ENCODE measurements around the gene POLR2A. TPM values are rescaled to one million over a fixed set of nuclear protein-coding genes. Genes with fewer than 3 reads are reported as not detected.

POLR2A gene
- polyA plus RNA-seq, 2 of the 4 experiments (the other 2 are of a cell fraction), result 22.8 to 65.6 TPM

GRCh38 chr17:7462474-7463371 lies 21.4 kb upstream of the POLR2A start:
- Histone ChIP-seq H3K4me3 (no peak overlapping the region), H3K27ac (no peak overlapping the region), H3K9me3 (no peaks in the 10 kb centered on the region), H3K4me2 (no peak overlapping the region), H3K4me1 (peaks cover 15% of the 10 kb centered on the region)
- 95% methylated on average over 40 of the region's 44 CpGs for WGBS (ENCODE audit: missing lambda C conversion rate)
- FAIRE-seq (no peak), DNase-seq (ENCODE audit: low read depth in 1 of 2, low spot score in 1 of 2) (no peak), ATAC-seq (no peak)
- no peak for TF ChIP-seq EHF (CRISPR knock-in tag; IDR thresholded peaks at IDR 0.05)
- no peak for TF ChIP-seq MAX (IDR thresholded peaks at IDR 0.05)
- TF ChIP-seq RAD21 (conservative IDR thresholded peaks at IDR 0.05 in 1 of 2, IDR thresholded peaks at IDR 0.05 in 1 of 2), result no peak
- ChIA-PET POLR2A (interaction anchor here (0.6 kb wide), 1 partner anchor 18 kb away, joined by 3 read pairs; no protein-coding TSS in a partner anchor), CTCF (interaction anchor here (0.7 to 30.1 kb wide), 12 partner anchors 11 to 150 kb away, joined by 3 to 342 read pairs (median 6); partner anchors contain the start of genes CHRNB1, FGF11, POLR2A and SENP3)

- no peaks in the 10 kb centered on the region for H3K9me3 ChIP-seq
- ATAC-seq, result no peak
- peaks cover 16% of the 10 kb centered on the region for H3K4me1 ChIP-seq
- CTCF ChIA-PET, result interaction anchor here (1.0 to 30.1 kb wide), 7 partner anchors 11 to 121 kb away, joined by 3 to 342 read pairs (median 8); partner anchors contain the start of genes CHRNB1, FGF11, POLR2A and TMEM102
- no peak for TF ChIP-seq HOXA7 (CRISPR knock-in tag; IDR thresholded peaks at IDR 0.05)
- TF ChIP-seq, protein P1, sequence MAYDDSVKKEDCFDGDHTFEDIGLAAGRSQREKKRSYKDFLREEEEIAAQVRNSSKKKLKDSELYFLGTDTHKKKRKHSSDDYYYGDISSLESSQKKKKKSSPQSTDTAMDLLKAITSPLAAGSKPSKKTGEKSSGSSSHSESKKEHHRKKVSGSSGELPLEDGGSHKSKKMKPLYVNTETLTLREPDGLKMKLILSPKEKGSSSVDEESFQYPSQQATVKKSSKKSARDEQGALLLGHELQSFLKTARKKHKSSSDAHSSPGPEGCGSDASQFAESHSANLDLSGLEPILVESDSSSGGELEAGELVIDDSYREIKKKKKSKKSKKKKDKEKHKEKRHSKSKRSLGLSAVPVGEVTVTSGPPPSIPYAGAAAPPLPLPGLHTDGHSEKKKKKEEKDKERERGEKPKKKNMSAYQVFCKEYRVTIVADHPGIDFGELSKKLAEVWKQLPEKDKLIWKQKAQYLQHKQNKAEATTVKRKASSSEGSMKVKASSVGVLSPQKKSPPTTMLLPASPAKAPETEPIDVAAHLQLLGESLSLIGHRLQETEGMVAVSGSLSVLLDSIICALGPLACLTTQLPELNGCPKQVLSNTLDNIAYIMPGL (CRISPR knock-in tag; IDR thresholded peaks at IDR 0.05; ENCODE audit: borderline replicate concordance), result no peak
- TF ChIP-seq HOXB13 (CRISPR knock-in tag; IDR thresholded peaks at IDR 0.05; ENCODE audit: low read depth), result no peak
- TF ChIP-seq HDAC2 (IDR thresholded peaks at IDR 0.05), result no peak
- TF ChIP-seq KDM1A (IDR thresholded peaks at IDR 0.05; ENCODE audit: low read depth), result no peak
- TF ChIP-seq ZSCAN20 (CRISPR knock-in tag; IDR thresholded peaks at IDR 0.05), result no peak
- no peak for TF ChIP-seq EP300 (IDR thresholded peaks at IDR 0.05)
- no peak for TF ChIP-seq NFE2L2 (conservative IDR thresholded peaks at IDR 0.05; ENCODE audit: low read length)
- TF ChIP-seq CHD2 (IDR thresholded peaks at IDR 0.05; ENCODE audit: low read length, partially characterized antibody), result no peak
- TF ChIP-seq MYC (IDR thresholded peaks at IDR 0.05; ENCODE audit: borderline replicate concordance, low read length), result no peak
- TF ChIP-seq PBX3 (IDR thresholded peaks at IDR 0.05), result no peak
- TF ChIP-seq, protein P2, sequence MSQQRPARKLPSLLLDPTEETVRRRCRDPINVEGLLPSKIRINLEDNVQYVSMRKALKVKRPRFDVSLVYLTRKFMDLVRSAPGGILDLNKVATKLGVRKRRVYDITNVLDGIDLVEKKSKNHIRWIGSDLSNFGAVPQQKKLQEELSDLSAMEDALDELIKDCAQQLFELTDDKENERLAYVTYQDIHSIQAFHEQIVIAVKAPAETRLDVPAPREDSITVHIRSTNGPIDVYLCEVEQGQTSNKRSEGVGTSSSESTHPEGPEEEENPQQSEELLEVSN (IDR thresholded peaks at IDR 0.05; ENCODE audit: borderline replicate concordance, low read depth), result no peak
- 90% methylated on average over 13 of the region's 14 CpGs for WGBS (ENCODE audit: missing lambda C conversion rate)
- no peak for FAIRE-seq
- POLR2A ChIA-PET, result no interaction called here
- H3K4me3 ChIP-seq, result no peak overlapping the region
- no peak overlapping the region for H3K27ac ChIP-seq
- no peak for DNase-seq (ENCODE audit: low read depth in 1 of 2, low spot score in 1 of 2)
- H3K4me2 ChIP-seq, result no peak overlapping the region
These were observed 20.8 kb upstream of the POLR2A start for GRCh38 chr17:7463372-7463846.

DNA sequence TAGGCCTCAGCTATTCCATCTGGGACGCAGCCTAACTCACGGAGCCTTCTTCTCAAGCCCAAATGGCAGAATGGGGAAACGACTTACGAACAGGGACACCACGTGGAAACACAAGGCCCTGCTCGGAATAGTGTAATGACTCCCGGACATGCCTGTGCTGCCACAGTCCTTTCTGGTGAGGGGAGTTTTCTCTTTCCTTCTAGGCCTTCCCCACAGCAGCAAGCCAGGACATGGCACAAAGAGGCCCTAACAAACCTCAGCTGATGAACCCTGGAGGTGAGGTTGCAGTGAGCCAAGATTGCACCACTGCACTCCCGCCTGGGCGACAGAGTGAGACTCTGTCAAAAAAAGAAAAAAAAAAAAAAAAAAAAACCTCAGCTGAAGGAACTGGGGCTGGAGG lies 20.1 kb upstream of the POLR2A start:
- Histone ChIP-seq H3K27ac (no peak overlapping the region), H3K4me3 (no peak overlapping the region), H3K4me1 (peaks cover 19% of the 10 kb centered on the region), H3K4me2 (no peak overlapping the region), H3K9me3 (no peaks in the 10 kb centered on the region)
- ChIA-PET POLR2A (interaction anchor here (0.6 to 0.7 kb wide), 2 partner anchors 20 to 21 kb away, joined by 3 to 7 read pairs; partner anchors contain the start of gene POLR2A), CTCF (interaction anchor here (1.0 to 30.1 kb wide), 5 partner anchors 11 to 118 kb away, joined by 3 to 342 read pairs (median 17); partner anchors contain the start of genes CHRNB1, FGF11, TMEM102 and TMEM95)
- FAIRE-seq (no peak), ATAC-seq (no peak), DNase-seq (ENCODE audit: low read depth in 1 of 2, low spot score in 1 of 2) (no peak)
- 97% methylated on average over 9 of the region's 9 CpGs for WGBS (ENCODE audit: missing lambda C conversion rate)
- no peak for TF ChIP-seq JUNB (IDR thresholded peaks at IDR 0.05)
- TF ChIP-seq GATA3 (IDR thresholded peaks at IDR 0.05; ENCODE audit: borderline replicate concordance), result no peak
- TF ChIP-seq, protein P1 (CRISPR knock-in tag; IDR thresholded peaks at IDR 0.05; ENCODE audit: borderline replicate concordance), result no peak
- TF ChIP-seq, protein P3, sequence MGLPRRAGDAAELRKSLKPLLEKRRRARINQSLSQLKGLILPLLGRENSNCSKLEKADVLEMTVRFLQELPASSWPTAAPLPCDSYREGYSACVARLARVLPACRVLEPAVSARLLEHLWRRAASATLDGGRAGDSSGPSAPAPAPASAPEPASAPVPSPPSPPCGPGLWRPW (IDR thresholded peaks at IDR 0.05), result no peak
- no peak for TF ChIP-seq TP53 (CRISPR knock-in tag; IDR thresholded peaks at IDR 0.05)
- TF ChIP-seq RARB (CRISPR knock-in tag; IDR thresholded peaks at IDR 0.05), result no peak
- TF ChIP-seq PHF8 (IDR thresholded peaks at IDR 0.05; ENCODE audit: borderline replicate concordance, low read depth), result no peak
- no peak for TF ChIP-seq POLR2AphosphoS2 (conservative IDR thresholded peaks at IDR 0.05; ENCODE audit: low read length)
- TF ChIP-seq FOSB (CRISPR knock-in tag; IDR thresholded peaks at IDR 0.05), result no peak
- TF ChIP-seq MAZ (IDR thresholded peaks at IDR 0.05; ENCODE audit: borderline replicate concordance, low read depth, low read length), result no peak
- TF ChIP-seq ESRRA (IDR thresholded peaks at IDR 0.05; ENCODE audit: borderline replicate concordance, low read length), result no peak

All from A549 (cell line).